GM18907 (cell line): ENCODE results near the gene KCNH8.

ENCODE experiments used
- ATAC-seq: cut with Tn5 transposase; IDR thresholded peaks from one replicate; pipeline ENCODE4 v1.9.1; 2021; ENCODE audit warnings: mild to moderate bottlenecking, moderate library complexity; ENCODE audit not compliant: unreplicated experiment

Gene KCNH8

GRCh38 chr3:19471138-19471537, 322.8 kb downstream of the KCNH8 start:
- no peak for ATAC-seq

- no peak for ATAC-seq
These were observed 325.8 kb downstream of the KCNH8 start for GRCh38 chr3:19473971-19474580.

- no peak for ATAC-seq
These were observed 328.0 kb downstream of the KCNH8 start for GRCh38 chr3:19476281-19476680.

- ATAC-seq: no peak
These were observed 337.0 kb downstream of the KCNH8 start for GRCh38 chr3:19485267-19485666.

- no peak for ATAC-seq
These were observed 339.1 kb downstream of the KCNH8 start for GRCh38 chr3:19487386-19487785.

- no peak for ATAC-seq
These were observed 340.6 kb downstream of the KCNH8 start for GRCh38 chr3:19488939-19489338.

GRCh38 chr3:19489936-19490335, 341.6 kb downstream of the KCNH8 start:
- ATAC-seq: no peak

GRCh38 chr3:19506171-19506570, 357.9 kb downstream of the KCNH8 start:
- ATAC-seq: no peak

GRCh38 chr3:19522305-19522704, 374.0 kb downstream of the KCNH8 start:
- ATAC-seq: no peak

- no peak for ATAC-seq
These were observed 377.8 kb downstream of the KCNH8 start for GRCh38 chr3:19526071-19526470.

GRCh38 chr3:19527746-19528145, 379.4 kb downstream of the KCNH8 start:
- ATAC-seq: no peak

GRCh38 chr3:19531426-19531825, 383.1 kb downstream of the KCNH8 start:
- ATAC-seq: no peak

- peak; percentile 71 for ATAC-seq
These were observed 391.4 kb downstream of the KCNH8 start for GRCh38 chr3:19539518-19540392.

GRCh38 chr3:19540464-19540863, 392.2 kb downstream of the KCNH8 start:
- ATAC-seq: peak; percentile 55

- no peak for ATAC-seq
These were observed 393.0 kb downstream of the KCNH8 start for GRCh38 chr3:19541284-19541683.

- peak; percentile 58 for ATAC-seq
These were observed 395.0 kb downstream of the KCNH8 start for GRCh38 chr3:19543212-19543841.

GRCh38 chr3:19547665-19548464, 399.6 kb downstream of the KCNH8 start:
- ATAC-seq: no peak

- peak; percentile 97 for ATAC-seq
These were observed 411.6 kb downstream of the KCNH8 start for GRCh38 chr3:19559724-19560442.

- ATAC-seq: no peak
These were observed 425.3 kb downstream of the KCNH8 start for GRCh38 chr3:19573644-19574043.

GRCh38 chr3:19574268-19574667, 426.0 kb downstream of the KCNH8 start:
- ATAC-seq: no peak
